DND-41 (cell line): Measurements from ENCODE around the gene ZNF84.

Experiments
- ATAC-seq: fragments of 200-7000 bp; cut with Tn5 transposase; 3 replicates; pipeline ENCODE4 v1.9.1; 2021; ENCODE audit warnings: low read depth; ENCODE audit not compliant: insufficient read depth
- DNase-seq: peaks from one replicate; pipeline ENCODE4 v3.0.0-alpha.2; 2020
- H2AFZ ChIP-seq: 2 replicates; pipeline ENCODE4 v1.6.0; 2012; ENCODE audit warnings: low read depth, low read length
- H3K27ac ChIP-seq: 2 replicates; pipeline ENCODE4 v1.5.1; 2012; ENCODE audit warnings: low read length, inconsistent platforms
- H3K27me3 ChIP-seq: fragments of 200-600 bp; sonication (generic); 2 replicates; pipeline ENCODE4 v1.6.0; 2012; ENCODE audit warnings: low read length, mild to moderate bottlenecking, inconsistent platforms; ENCODE audit not compliant: insufficient read depth, poor library complexity
- H3K36me3 ChIP-seq: 2 replicates; pipeline ENCODE4 v1.5.1; 2012; ENCODE audit warnings: low read length, inconsistent platforms; ENCODE audit not compliant: insufficient read depth
- H3K4me1 ChIP-seq: 2 replicates; pipeline ENCODE4 v1.5.1; 2012; ENCODE audit warnings: mild to moderate bottlenecking, low read length; ENCODE audit not compliant: insufficient read depth
- H3K4me2 ChIP-seq: 2 replicates; pipeline ENCODE4 v1.6.0; 2012; ENCODE audit warnings: mild to moderate bottlenecking, moderate library complexity, low read length, inconsistent platforms; ENCODE audit not compliant: insufficient read depth
- H3K4me3 ChIP-seq, 2 experiments: fragments of 200-600 bp in 1 of 2; shearing (Covaris generic) in 1 of 2; 2 replicates each; pipeline ENCODE4 v1.5.1; 2012 to 2016; ENCODE audit warnings: inconsistent platforms in 2 of 2, low read length in 2 of 2, mild to moderate bottlenecking in 2 of 2, low read depth in 1 of 2, moderate library complexity in 1 of 2
- H3K79me2 ChIP-seq: 2 replicates; pipeline ENCODE4 v1.6.0; 2012; ENCODE audit warnings: low read length, inconsistent platforms; ENCODE audit not compliant: insufficient read depth
- H3K9ac ChIP-seq: 2 replicates; pipeline ENCODE4 v1.6.0; 2012; ENCODE audit warnings: low read depth, mild to moderate bottlenecking, inconsistent platforms, low read length, moderate library complexity
- H3K9me3 ChIP-seq: 2 replicates; pipeline ENCODE4 v1.5.1; 2012; ENCODE audit warnings: low read length, moderate library complexity, mild to moderate bottlenecking, inconsistent platforms; ENCODE audit not compliant: insufficient read depth, severe bottlenecking
- H4K20me1 ChIP-seq: 2 replicates; pipeline ENCODE4 v1.6.0; 2012; ENCODE audit warnings: low read length; ENCODE audit not compliant: insufficient read depth
- EZH2 ChIP-seq: IDR thresholded peaks from 3 replicates; pipeline ENCODE4 v1.6.1; 2012; ENCODE audit warnings: borderline replicate concordance, low read depth, mild to moderate bottlenecking, moderate library complexity, low read length, inconsistent platforms; ENCODE audit not compliant: severe bottlenecking
- TF ChIP-seq, protein P1 (sequence below): IDR thresholded peaks from 2 replicates; pipeline ENCODE4 v1.5.1; 2012; ENCODE audit warnings: borderline replicate concordance, low read length, moderate library complexity, mild to moderate bottlenecking; ENCODE audit not compliant: poor library complexity, severe bottlenecking; ENCODE audit errors: extremely low read depth

Gene ZNF84

DNA sequence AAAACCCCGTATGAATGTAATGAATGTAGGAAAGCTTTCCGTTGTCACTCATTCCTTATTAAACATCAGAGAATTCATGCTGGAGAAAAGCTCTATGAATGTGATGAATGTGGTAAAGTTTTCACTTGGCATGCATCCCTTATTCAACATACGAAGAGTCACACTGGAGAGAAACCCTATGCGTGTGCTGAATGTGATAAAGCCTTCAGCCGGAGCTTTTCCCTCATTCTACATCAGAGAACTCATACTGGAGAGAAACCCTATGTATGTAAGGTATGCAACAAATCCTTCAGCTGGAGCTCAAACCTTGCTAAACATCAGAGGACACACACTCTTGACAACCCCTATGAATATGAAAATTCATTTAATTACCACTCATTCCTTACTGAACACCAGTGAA, 68.9 kb downstream of the ZNF84 start:
- no peak overlapping the region for H3K27ac ChIP-seq
- peaks cover 96% of the 10 kb centered on the region for H3K9me3 ChIP-seq
- no peaks in the 10 kb centered on the region for H4K20me1 ChIP-seq
- H2AFZ ChIP-seq, result no peak overlapping the region
- H3K27me3 ChIP-seq, result no peaks in the 10 kb centered on the region
- H3K4me2 ChIP-seq, result no peak overlapping the region
- no peaks in the 10 kb centered on the region for H3K4me1 ChIP-seq
- H3K36me3 ChIP-seq, result peaks cover 85% of the 10 kb centered on the region
- H3K9ac ChIP-seq, result no peak overlapping the region
- H3K79me2 ChIP-seq, result no peaks in the 10 kb centered on the region
- no peak overlapping the region for H3K4me3 ChIP-seq
- DNase-seq, result no peak
- ATAC-seq, result no peak
- TF ChIP-seq, protein P1, sequence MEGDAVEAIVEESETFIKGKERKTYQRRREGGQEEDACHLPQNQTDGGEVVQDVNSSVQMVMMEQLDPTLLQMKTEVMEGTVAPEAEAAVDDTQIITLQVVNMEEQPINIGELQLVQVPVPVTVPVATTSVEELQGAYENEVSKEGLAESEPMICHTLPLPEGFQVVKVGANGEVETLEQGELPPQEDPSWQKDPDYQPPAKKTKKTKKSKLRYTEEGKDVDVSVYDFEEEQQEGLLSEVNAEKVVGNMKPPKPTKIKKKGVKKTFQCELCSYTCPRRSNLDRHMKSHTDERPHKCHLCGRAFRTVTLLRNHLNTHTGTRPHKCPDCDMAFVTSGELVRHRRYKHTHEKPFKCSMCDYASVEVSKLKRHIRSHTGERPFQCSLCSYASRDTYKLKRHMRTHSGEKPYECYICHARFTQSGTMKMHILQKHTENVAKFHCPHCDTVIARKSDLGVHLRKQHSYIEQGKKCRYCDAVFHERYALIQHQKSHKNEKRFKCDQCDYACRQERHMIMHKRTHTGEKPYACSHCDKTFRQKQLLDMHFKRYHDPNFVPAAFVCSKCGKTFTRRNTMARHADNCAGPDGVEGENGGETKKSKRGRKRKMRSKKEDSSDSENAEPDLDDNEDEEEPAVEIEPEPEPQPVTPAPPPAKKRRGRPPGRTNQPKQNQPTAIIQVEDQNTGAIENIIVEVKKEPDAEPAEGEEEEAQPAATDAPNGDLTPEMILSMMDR, result no peak

DNA sequence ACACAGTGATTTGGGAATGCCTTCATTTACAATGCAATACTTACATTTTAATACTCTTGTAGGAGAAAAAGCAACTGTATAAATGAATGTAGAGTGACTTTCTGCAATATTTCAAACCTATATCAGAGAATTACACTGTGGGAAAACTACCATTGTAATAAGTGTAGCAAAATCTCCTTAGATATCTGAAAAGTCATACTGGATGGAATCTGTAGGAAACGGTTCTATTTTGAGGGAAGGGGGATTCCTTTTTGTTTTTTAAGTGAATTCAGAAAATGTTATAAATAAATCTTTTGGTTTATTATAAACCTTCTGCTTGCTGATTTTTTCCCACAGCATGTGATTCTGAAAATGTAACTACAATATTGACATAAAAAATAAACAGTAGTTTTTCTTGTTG, 69.8 kb downstream of the ZNF84 start:
- Histone ChIP-seq H3K4me1 (no peaks in the 10 kb centered on the region), H3K9ac (no peak overlapping the region), H3K79me2 (no peaks in the 10 kb centered on the region), H3K4me2 (no peak overlapping the region), H3K27me3 (no peaks in the 10 kb centered on the region), H3K4me3 (no peak overlapping the region), H4K20me1 (no peaks in the 10 kb centered on the region), H3K36me3 (peaks cover 80% of the 10 kb centered on the region), H3K27ac (no peak overlapping the region), H3K9me3 (peaks cover 96% of the 10 kb centered on the region), H2AFZ (no peak overlapping the region)
- ATAC-seq (no peak), DNase-seq (no peak)
- no peak for TF ChIP-seq EZH2
- TF ChIP-seq, protein P1, result no peak

DNA sequence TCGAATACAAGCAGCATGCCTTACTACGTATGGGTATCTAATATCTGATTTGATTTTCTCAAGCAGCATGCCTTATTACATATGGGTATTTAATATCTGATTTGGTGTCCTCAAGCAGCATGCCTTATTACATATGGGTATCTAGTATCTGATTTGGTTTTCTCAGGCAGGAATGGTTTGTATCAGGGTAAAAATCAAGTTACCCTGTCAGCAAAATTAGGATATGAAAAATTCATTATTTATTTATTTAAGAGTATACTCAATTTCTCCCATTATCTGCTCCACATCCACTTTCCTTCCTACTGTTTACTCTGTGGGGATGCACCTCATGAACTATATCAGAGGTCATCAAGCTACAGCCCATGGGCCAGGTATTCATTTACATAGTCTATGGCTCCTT, 70.8 kb downstream of the ZNF84 start:
- DNase-seq (no peak), ATAC-seq (no peak)
- TF ChIP-seq EZH2, result no peak
- TF ChIP-seq, protein P1, result no peak
- H3K4me2 ChIP-seq, result no peak overlapping the region
- H3K79me2 ChIP-seq, result no peaks in the 10 kb centered on the region
- no peak overlapping the region for H3K27ac ChIP-seq
- no peaks in the 10 kb centered on the region for H3K4me1 ChIP-seq
- H3K9ac ChIP-seq, result no peak overlapping the region
- H4K20me1 ChIP-seq, result no peaks in the 10 kb centered on the region
- peaks cover 88% of the 10 kb centered on the region for H3K9me3 ChIP-seq
- no peak overlapping the region for H2AFZ ChIP-seq
- no peak overlapping the region for H3K4me3 ChIP-seq
- peaks cover 72% of the 10 kb centered on the region for H3K36me3 ChIP-seq
- no peaks in the 10 kb centered on the region for H3K27me3 ChIP-seq
